ENCODE data around the gene PLD5.
"Not testable (repeated sequence)": the region's sequence is repeated elsewhere in the genome, so short reads cannot be mapped to it uniquely, and the experiment has no call there.

Gene PLD5

GRCh38 chr1:242086093-242086492, 438.4 kb downstream of the PLD5 start:
- Histone ChIP-seq H3K4me3 (ENCODE audit: low read length) (no peak overlapping the region), H3K9me3 (ENCODE audit: control insufficient read depth, low read length) (no peaks in the 10 kb centered on the region), H3K9ac (ENCODE audit: low read length) (no peak overlapping the region), H3K27me3 (replicated peaks; ENCODE audit: control insufficient read depth, insufficient read depth, low read length) (no peaks in the 10 kb centered on the region), H3K4me1 (ENCODE audit: control insufficient read depth, insufficient read depth, low read length) (no peaks in the 10 kb centered on the region), H3K36me3 (ENCODE audit: control insufficient read depth, insufficient read depth, low read length, severe bottlenecking) (no peaks in the 10 kb centered on the region)
- DNase-seq (ENCODE audit: low read depth) = no peak

DNA sequence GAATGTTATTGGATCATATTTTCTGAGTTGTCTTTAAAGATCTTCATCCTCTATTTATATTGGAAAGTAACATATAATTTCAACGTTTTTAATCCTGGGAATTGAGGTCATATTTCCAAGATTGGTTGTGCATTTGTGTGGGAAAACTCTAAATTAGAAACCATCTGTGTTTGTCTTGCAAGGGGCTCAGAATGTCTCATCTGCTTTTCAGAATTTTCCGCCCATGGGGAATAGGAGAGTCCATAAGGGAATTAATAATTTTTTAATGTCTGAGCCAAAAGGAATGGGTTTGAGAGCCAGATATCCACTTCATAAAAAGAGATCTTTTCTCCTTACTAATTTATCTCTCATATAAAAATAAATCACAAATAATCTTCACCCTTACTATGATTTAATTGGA, 440.8 kb downstream of the PLD5 start:
- Histone ChIP-seq H3K4me3 (ENCODE audit: low read length) (no peak overlapping the region), H3K9me3 (ENCODE audit: control insufficient read depth, low read length) (no peaks in the 10 kb centered on the region), H3K4me1 (ENCODE audit: control insufficient read depth, insufficient read depth, low read length) (no peaks in the 10 kb centered on the region), H3K36me3 (ENCODE audit: control insufficient read depth, insufficient read depth, low read length, severe bottlenecking) (no peaks in the 10 kb centered on the region), H3K9ac (ENCODE audit: low read length) (no peak overlapping the region), H3K27me3 (replicated peaks; ENCODE audit: control insufficient read depth, insufficient read depth, low read length) (no peaks in the 10 kb centered on the region)
- no peak for DNase-seq (ENCODE audit: low read depth)

DNA sequence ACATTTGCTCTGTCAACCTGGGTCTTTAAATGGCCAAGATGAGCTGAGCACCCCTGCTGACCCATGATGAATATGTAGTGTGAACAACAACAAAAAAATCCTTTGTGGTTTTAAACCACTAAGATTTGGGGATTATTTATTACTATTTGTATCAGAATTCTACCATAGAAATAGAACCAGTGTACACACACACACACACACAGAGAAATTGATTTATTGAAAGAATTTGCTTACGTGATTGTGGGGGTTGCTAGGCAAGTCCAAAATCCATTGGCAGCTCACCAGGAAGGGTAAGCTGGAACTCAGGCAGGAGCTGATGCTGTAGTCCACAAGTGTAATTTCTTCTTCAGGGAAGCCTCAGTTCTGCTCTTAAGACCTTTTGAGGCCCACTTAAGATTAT, 443.1 kb downstream of the PLD5 start:
- DNase-seq (ENCODE audit: low read depth) = no peak
- Histone ChIP-seq H3K9ac (ENCODE audit: low read length) (no peak overlapping the region), H3K9me3 (ENCODE audit: control insufficient read depth, low read length) (no peaks in the 10 kb centered on the region), H3K4me3 (ENCODE audit: low read length) (no peak overlapping the region), H3K36me3 (ENCODE audit: control insufficient read depth, insufficient read depth, low read length, severe bottlenecking) (no peaks in the 10 kb centered on the region), H3K4me1 (ENCODE audit: control insufficient read depth, insufficient read depth, low read length) (no peaks in the 10 kb centered on the region), H3K27me3 (replicated peaks; ENCODE audit: control insufficient read depth, insufficient read depth, low read length) (no peaks in the 10 kb centered on the region)

DNA sequence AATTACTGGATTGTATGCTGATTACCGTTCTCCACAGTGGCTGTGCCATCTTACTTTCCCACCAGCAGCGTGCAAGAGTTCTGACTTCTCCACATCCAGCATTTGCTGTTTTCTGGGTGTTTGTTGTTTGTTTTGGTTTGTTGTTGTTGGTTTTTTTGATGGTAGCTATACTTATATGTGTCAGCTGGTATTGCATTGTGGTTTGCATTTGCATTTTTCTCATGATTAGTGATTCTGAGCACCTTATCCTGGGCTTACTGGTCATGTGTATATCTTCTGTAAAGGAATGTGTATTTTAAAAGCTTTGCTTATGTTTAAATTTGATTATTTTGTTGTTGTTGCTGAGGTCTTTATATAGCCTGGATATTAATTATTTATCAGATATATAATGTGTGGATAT, 458.7 kb downstream of the PLD5 start:
- Histone ChIP-seq H3K36me3 (ENCODE audit: control insufficient read depth, insufficient read depth, low read length, severe bottlenecking) (no peaks in the 10 kb centered on the region), H3K27me3 (replicated peaks; ENCODE audit: control insufficient read depth, insufficient read depth, low read length) (no peaks in the 10 kb centered on the region), H3K4me1 (ENCODE audit: control insufficient read depth, insufficient read depth, low read length) (no peaks in the 10 kb centered on the region), H3K9me3 (ENCODE audit: control insufficient read depth, low read length) (no peaks in the 10 kb centered on the region), H3K4me3 (ENCODE audit: low read length) (no peak overlapping the region), H3K9ac (ENCODE audit: low read length) (no peak overlapping the region)
- DNase-seq (ENCODE audit: low read depth) = no peak

DNA sequence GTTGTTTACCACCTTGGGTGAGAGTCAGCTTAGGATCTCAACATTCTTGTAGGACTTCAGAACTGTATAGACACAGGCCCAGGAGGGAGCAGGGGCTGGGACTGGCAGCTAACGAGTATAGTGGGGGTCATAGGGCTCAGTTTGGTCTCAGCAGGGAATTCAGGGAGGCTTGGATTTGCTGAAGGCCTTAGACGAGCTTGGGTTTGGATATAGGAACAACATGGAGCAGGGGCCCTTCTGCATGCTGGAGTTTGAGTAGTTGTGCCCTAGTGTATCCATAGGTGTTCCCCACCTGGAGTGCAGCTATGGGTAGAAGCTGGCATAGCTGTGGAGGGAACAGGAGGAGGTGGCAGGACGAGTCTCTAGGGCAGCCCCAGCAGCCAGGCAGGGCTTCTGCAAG, 462.2 kb downstream of the PLD5 start:
- no peak for DNase-seq (ENCODE audit: low read depth)
- no peaks in the 10 kb centered on the region for H3K36me3 ChIP-seq (ENCODE audit: control insufficient read depth, insufficient read depth, low read length, severe bottlenecking)
- no peaks in the 10 kb centered on the region for H3K9me3 ChIP-seq (ENCODE audit: control insufficient read depth, low read length)
- no peaks in the 10 kb centered on the region for H3K4me1 ChIP-seq (ENCODE audit: control insufficient read depth, insufficient read depth, low read length)
- no peak overlapping the region for H3K9ac ChIP-seq (ENCODE audit: low read length)
- no peak overlapping the region for H3K4me3 ChIP-seq (ENCODE audit: low read length)
- no peaks in the 10 kb centered on the region for H3K27me3 ChIP-seq (replicated peaks; ENCODE audit: control insufficient read depth, insufficient read depth, low read length)

GRCh38 chr1:242059976-242060375, 464.5 kb downstream of the PLD5 start:
- Histone ChIP-seq H3K9me3 (ENCODE audit: control insufficient read depth, low read length) (no peaks in the 10 kb centered on the region), H3K9ac (ENCODE audit: low read length) (no peak overlapping the region), H3K27me3 (replicated peaks; ENCODE audit: control insufficient read depth, insufficient read depth, low read length) (no peaks in the 10 kb centered on the region), H3K36me3 (ENCODE audit: control insufficient read depth, insufficient read depth, low read length, severe bottlenecking) (no peaks in the 10 kb centered on the region), H3K4me3 (ENCODE audit: low read length) (no peak overlapping the region), H3K4me1 (ENCODE audit: control insufficient read depth, insufficient read depth, low read length) (no peaks in the 10 kb centered on the region)
- DNase-seq (ENCODE audit: low read depth) = no peak

DNA sequence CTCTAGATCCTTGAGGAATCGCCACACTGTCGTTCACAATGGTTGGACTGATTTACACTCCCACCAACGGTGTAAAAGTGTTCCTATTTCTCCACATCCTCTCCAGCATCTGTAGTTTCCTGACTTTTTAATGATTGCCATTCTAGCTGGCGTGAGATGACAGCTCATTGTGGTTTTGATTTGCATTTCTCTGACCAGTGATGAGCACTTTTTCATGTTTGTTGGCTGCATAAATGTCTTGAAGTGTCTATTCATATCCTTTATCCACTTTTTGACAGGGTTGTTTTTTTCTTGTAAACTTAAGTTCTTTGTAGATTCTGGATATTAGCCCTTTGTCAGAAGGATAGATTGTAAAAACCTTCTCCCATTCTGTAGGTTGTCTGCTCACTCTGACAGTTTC, 465.9 kb downstream of the PLD5 start:
- not testable (repeated sequence) for H3K9me3 ChIP-seq (ENCODE audit: control insufficient read depth, low read length); H3K27me3 ChIP-seq (replicated peaks; ENCODE audit: control insufficient read depth, insufficient read depth, low read length); H3K4me1 ChIP-seq (ENCODE audit: control insufficient read depth, insufficient read depth, low read length); H3K36me3 ChIP-seq (ENCODE audit: control insufficient read depth, insufficient read depth, low read length, severe bottlenecking); DNase-seq (ENCODE audit: low read depth); H3K4me3 ChIP-seq (ENCODE audit: low read length); H3K9ac ChIP-seq (ENCODE audit: low read length)

DNA sequence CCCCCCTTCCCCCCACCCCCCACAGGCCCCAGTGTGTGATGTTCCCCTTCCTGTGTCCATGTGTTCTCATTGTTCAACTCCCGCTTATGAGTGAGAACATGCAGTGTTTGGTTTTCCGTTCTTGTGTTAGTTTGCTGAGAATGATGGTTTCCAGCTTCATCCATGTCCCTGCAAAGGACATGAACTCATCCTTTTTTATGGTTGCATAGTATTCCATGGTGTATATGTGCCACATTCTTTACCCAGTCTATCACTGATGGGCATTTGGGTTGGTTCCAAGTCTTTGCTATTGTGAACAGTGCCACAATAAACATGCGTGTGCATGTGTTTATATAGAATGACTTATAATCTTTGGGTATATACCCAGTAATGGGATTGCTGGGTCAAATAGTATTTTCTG, 466.3 kb downstream of the PLD5 start:
- not testable (repeated sequence) for H3K27me3 ChIP-seq (replicated peaks; ENCODE audit: control insufficient read depth, insufficient read depth, low read length); H3K4me3 ChIP-seq (ENCODE audit: low read length); H3K9me3 ChIP-seq (ENCODE audit: control insufficient read depth, low read length); DNase-seq (ENCODE audit: low read depth); H3K9ac ChIP-seq (ENCODE audit: low read length); H3K36me3 ChIP-seq (ENCODE audit: control insufficient read depth, insufficient read depth, low read length, severe bottlenecking); H3K4me1 ChIP-seq (ENCODE audit: control insufficient read depth, insufficient read depth, low read length)

DNA sequence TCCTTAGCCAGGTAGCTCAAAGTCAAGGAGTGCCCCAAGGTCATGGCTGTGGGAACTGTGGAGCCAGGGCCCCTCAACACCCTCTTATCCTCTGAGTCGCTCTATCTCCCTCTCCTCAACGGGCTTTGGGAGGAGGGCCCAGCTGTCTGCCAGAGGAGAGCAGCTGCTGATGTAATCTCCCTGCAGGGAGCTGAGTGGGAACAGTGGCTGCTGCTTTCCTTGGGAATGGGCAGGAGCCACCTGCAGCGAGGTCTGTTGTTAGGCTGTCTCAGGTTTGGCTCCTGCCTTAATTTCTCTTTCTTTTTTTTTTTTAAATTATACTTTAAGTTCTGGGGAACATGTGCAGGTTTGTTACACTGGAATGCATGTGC, 466.8 kb downstream of the PLD5 start:
- no peaks in the 10 kb centered on the region for H3K4me1 ChIP-seq (ENCODE audit: control insufficient read depth, insufficient read depth, low read length)
- H3K9me3 ChIP-seq (ENCODE audit: control insufficient read depth, low read length) = no peaks in the 10 kb centered on the region
- DNase-seq (ENCODE audit: low read depth) = no peak
- H3K4me3 ChIP-seq (ENCODE audit: low read length) = no peak overlapping the region
- no peaks in the 10 kb centered on the region for H3K36me3 ChIP-seq (ENCODE audit: control insufficient read depth, insufficient read depth, low read length, severe bottlenecking)
- H3K27me3 ChIP-seq (replicated peaks; ENCODE audit: control insufficient read depth, insufficient read depth, low read length) = no peaks in the 10 kb centered on the region
- H3K9ac ChIP-seq (ENCODE audit: low read length) = no peak overlapping the region

DNA sequence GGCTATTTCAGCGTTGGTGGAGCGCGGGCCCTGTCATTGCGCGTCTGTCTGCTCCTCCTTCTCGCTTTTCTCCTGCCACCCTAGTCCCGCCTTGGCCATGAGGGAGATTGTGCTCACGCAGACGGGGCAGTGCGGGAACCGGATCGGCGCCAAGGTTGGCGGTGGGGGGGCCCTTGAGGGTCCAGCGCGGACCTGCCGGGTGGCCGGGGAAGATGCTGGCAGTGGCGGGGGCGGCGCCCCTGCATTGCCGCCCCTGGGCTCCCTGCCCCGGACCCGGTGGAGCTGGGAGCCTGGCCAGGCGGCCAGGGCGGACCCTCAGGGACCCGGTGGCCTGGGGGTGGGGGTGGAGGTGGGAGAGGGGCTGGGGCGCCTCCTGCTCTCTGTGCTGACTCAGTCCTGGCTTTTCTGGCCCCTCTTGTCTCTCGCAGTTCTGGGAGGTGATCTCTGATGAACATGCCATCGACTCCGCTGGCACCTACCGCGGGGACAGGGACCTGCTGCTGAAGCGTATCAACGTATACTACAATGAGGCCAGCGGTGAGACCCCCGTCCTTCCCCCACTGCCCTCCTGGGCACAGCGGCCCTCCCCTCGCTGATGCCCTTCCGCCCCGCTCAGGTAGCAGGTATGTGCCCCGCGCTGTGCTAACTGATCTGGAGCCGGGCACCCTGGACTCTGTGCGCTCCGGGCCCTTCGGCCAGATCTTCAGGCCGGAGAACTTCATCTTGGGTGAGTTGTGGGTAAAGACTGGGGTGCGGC, 467.3 kb downstream of the PLD5 start:
- H3K27me3 ChIP-seq (replicated peaks; ENCODE audit: control insufficient read depth, insufficient read depth, low read length) = no peaks in the 10 kb centered on the region
- H3K4me1 ChIP-seq (ENCODE audit: control insufficient read depth, insufficient read depth, low read length) = no peaks in the 10 kb centered on the region
- no peaks in the 10 kb centered on the region for H3K9me3 ChIP-seq (ENCODE audit: control insufficient read depth, low read length)
- no peak overlapping the region for H3K4me3 ChIP-seq (ENCODE audit: low read length)
- H3K36me3 ChIP-seq (ENCODE audit: control insufficient read depth, insufficient read depth, low read length, severe bottlenecking) = no peaks in the 10 kb centered on the region
- DNase-seq (ENCODE audit: low read depth) = no peak
- no peak overlapping the region for H3K9ac ChIP-seq (ENCODE audit: low read length)

DNA sequence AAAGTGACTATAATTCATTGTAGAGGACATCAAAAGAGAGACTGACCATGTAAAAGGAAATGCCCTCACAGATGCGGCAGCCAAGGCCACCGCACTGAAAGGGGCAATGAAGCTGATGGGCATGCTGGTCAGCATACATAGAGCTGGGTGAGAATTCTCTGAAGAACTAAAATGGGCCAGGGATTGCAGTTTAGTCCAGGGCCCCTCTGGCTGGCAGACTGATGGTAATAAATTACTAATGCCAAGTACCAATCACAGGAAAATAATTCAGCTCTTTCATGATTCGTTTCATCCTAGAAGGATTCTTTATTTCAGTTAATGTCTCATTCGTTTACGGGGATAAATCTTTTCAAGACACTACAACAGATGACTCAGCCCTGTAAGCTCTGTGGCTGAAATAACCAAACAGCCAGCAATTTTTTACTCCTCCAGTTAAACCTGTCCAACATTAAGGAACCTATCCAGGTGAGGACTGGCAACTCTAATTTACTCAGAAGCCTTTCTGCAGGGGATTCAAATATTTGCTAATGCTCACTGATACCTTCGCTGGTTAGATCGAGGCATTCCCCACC, 468.7 kb downstream of the PLD5 start:
- Histone ChIP-seq H3K36me3 (ENCODE audit: control insufficient read depth, insufficient read depth, low read length, severe bottlenecking) (no peaks in the 10 kb centered on the region), H3K4me3 (ENCODE audit: low read length) (no peak overlapping the region), H3K9me3 (ENCODE audit: control insufficient read depth, low read length) (no peaks in the 10 kb centered on the region), H3K4me1 (ENCODE audit: control insufficient read depth, insufficient read depth, low read length) (no peaks in the 10 kb centered on the region), H3K9ac (ENCODE audit: low read length) (no peak overlapping the region), H3K27me3 (replicated peaks; ENCODE audit: control insufficient read depth, insufficient read depth, low read length) (no peaks in the 10 kb centered on the region)
- DNase-seq (ENCODE audit: low read depth) = no peak

DNA sequence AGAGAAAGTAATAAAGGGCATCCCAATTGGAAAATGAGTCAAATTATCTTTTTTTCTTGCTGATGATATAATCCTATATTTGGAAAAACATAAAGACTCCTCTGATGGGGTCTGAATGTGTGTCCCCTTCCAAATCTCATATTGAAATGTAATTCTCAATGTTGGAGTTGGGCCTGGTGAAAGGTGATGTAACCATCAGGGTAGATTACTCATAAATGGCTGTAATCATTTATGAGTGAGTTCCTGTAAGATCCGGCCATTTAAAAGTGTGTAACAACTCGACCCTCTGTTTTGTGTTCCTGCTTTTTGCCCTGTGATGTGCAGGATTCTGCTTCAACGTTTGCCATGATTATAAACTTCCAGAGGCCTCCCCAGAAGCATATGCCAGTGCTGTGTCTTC, 481.3 kb downstream of the PLD5 start:
- no peaks in the 10 kb centered on the region for H3K27me3 ChIP-seq (replicated peaks; ENCODE audit: control insufficient read depth, insufficient read depth, low read length)
- H3K4me3 ChIP-seq (ENCODE audit: low read length) = no peak overlapping the region
- H3K36me3 ChIP-seq (ENCODE audit: control insufficient read depth, insufficient read depth, low read length, severe bottlenecking) = no peaks in the 10 kb centered on the region
- H3K9me3 ChIP-seq (ENCODE audit: control insufficient read depth, low read length) = no peaks in the 10 kb centered on the region
- H3K4me1 ChIP-seq (ENCODE audit: control insufficient read depth, insufficient read depth, low read length) = no peaks in the 10 kb centered on the region
- no peak for DNase-seq (ENCODE audit: low read depth)
- H3K9ac ChIP-seq (ENCODE audit: low read length) = no peak overlapping the region

Measured in adipocyte (in vitro differentiated cells).